SH-SY5Y (cell line): Measurements from ENCODE around the gene PEF1.

ENCODE experiments used
- GATA2 ChIP-seq: IDR thresholded peaks from 2 replicates; pipeline ENCODE4 v1.6.1; 2011; ENCODE audit warnings: mild to moderate bottlenecking, low read depth, low read length
- GATA3 ChIP-seq: IDR thresholded peaks from 2 replicates; pipeline ENCODE4 v1.6.1; 2011; ENCODE audit warnings: low read depth, mild to moderate bottlenecking, low read length, moderate library complexity

DNA sequence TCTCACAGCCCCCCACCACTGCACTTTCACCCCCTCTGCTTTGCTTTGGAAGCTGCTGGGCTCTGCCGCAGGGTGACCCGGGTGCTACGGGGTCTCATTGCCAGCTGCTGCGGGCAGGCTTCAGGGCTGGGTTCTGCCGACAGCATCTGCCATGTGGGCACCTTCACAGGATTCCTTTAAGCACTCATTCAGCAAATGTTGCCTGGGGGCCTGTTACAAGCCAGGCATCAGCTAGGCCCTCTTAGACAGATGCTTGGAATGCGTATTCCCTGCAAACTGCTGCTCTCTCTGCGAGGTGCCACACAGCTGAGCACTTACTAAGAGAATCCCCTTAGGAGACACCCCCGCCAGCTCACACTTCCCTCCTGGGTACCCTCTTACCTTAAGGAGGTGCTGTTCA lies 29.9 kb upstream of the PEF1 start:
- TF ChIP-seq GATA2 (no peak), GATA3 (no peak)
